HuH-7.5 (cell line): ENCODE data around the gene ASB13.
A peak's percentile ranks its signal among the peaks of the same experiment; 100 is the strongest.

Experiments
- DNase-seq: peaks from one replicate; pipeline ENCODE4 v3.0.0; 2011; ENCODE audit warnings: low spot score

The ASB13 gene, protein sequence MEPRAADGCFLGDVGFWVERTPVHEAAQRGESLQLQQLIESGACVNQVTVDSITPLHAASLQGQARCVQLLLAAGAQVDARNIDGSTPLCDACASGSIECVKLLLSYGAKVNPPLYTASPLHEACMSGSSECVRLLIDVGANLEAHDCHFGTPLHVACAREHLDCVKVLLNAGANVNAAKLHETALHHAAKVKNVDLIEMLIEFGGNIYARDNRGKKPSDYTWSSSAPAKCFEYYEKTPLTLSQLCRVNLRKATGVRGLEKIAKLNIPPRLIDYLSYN

GRCh38 chr10:5666008-5666840 is at the start of gene ASB13:
ASB13 (minus strand) TSS chr10:5666595; CDS start chr10:5666551, 44 bp downstream.
- DNase-seq, result peak; percentile 60

- no peak for DNase-seq
Measured at GRCh38 chr10:5711642-5712041, 45.2 kb upstream of the ASB13 start.

GRCh38 chr10:5710859-5711258 is 44.5 kb upstream of the ASB13 start:
- no peak for DNase-seq

- no peak for DNase-seq
Measured at GRCh38 chr10:5709865-5710264, 43.5 kb upstream of the ASB13 start.

- no peak for DNase-seq
Measured at GRCh38 chr10:5708356-5708755, 42.0 kb upstream of the ASB13 start.

DNA sequence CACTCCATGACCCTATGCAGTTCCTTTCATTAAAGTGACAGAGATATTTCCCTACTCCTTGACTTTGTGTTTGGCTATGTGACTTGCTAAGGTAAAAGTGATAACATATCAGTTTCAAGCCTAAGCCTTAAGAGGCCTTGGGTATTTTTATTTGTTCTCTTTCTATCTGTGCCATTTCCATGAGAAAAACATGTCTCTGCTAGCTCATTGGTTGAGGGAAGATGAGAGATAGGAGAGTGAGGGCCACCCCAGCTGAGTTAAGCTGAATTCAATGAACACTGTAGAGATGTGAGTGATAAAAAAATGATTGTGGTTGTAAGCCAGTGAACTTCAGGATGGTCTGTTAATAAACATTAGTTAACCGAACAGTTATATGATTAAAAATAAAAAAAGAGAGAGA is 31.7 kb upstream of the ASB13 start:
- DNase-seq, result no peak

DNA sequence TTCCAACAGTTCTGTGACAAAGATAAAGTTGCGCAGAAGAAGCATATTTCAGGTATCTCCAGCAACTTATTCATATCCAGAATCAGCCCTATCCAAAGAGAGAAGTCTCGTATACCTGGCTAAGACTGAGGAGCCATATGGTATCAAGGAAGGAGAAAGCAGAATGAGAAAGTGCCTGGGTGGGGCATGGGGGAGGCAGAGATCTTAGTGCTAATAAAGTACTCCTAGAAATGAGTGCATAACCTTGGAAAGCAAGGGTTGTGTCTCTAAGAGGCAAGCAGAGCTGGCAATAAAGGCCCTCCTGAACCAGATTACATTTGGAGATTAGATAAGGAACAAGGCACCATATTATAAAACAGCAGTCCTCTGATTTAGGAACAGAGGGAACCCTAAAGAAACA is 30.9 kb upstream of the ASB13 start:
- no peak for DNase-seq

GRCh38 chr10:5694573-5694972 is 28.2 kb upstream of the ASB13 start:
- DNase-seq, result no peak

DNA sequence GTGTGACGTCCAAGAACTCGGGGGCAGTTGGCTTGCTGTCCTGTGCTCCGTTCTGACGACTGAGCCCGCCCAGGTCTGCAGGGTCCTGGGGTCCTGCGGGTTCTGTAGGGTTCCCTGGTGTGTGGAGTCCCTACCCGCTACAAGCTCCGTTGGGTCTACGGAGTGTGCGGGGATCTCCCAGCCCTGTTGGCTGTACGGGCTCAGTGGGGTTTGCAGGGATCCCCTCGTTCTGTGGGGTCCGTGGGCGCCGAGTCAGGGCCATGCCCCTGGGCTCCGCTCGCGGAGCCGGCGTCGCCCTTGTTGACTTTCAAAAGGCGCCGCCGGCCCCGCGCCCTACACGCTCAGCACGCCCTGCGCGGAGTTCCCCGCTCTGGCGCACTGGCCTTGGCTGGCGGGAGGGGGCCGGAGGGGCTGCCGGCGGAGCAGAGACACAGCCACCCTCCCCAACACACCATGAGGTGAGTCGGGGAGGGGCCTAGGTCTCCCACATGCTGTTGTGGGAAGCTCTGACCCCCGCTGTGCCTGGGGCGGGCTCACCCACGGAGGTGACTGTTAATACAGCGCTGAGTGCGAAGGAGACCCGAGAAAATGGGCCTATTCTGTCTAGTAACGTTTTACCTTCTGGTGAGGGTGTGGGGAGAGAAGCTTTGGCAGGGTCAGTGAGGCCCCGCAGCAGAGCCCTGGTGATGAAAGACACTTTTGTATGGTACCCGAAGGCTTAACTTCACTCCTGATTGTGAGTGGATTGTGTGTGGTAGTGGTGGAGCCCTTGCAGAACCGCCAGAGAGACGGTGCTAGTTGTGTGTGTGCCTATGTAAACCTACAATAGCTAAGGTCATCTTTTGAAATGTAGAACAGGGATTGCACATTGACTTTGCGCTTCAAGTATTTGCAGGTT is 26.3 kb upstream of the ASB13 start:
- no peak for DNase-seq

DNA sequence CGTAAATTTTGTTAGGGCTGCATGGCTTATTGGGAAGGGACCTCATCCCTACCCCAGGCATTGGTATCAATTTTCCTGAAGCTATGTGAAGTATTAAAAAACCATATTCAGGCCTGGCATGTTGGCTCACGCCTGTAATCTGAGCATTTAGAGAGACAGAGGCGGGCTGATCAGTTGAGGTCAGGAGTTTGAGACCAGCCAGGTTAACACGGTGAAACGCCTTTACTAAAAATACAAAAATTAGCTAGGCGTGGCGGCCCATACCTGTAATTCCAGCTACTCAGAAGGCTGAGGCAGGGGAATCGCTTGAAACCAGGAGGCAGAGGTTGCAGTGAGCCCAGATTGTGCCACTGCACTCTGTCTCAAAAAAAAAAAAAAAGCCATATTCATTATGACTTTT is 25.4 kb upstream of the ASB13 start:
- DNase-seq, result no peak

- no peak for DNase-seq
Measured at GRCh38 chr10:5688587-5688986, 22.2 kb upstream of the ASB13 start.

DNA sequence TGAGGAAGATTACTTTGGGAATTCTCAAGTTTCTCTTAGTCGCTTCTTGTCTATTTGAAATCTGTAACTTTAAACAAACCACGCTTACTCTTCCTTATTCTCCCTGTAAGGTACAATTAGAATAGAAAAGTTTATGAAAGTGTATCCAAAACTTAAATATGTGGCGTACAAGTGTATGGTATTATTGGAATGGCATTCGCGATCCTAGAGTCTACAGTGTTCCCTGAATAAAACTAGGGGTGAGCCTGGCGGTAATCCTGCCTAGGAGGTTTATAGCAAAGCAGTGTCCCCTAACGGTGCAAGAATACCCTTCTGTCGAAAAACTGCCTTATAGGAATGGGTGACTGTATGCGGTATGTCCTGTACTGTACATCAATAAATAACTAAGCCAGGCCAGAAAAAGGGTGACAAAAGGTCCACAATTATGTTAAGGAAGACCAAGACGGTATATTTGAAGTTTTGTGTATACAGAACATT is 19.4 kb upstream of the ASB13 start:
- no peak for DNase-seq

DNA sequence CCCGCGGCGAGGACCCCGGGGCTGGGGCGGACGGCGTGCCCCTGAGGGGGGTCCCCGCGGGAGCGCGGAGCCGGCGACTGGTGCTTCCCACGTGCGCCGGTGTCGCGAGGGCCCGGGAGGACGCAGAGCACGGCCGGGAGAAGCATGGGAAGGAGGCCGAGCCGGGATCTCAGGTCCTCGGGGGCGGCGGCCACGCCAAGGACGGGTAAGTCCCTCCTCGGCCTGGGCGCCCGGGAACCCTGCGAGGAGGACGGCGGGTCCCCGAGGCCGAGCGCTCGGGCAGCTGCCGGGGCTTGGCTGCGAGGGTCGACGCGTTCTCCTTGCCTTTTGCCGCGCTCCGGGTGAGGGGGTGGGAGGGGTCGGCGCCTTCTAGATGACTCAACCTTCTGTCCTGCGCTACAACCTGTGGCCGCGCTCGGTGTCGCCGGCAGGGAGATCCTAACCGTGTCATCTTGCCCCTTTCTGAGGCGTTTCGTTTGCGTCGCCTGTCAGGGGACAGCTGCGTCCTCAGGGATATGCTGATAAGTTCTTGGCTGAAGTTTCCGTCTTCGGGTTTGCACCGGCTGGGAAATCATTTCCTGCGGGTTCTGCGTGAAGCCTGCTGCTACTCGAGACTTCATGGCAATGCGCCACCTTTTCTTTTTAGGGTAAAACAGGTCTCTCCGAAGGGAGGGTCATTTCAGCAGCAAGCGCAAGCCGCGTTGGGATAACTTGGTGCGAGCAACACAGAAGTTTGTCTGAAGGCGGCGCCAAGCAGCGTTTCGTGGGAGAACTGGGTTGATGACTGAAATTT is 18.8 kb upstream of the ASB13 start:
- DNase-seq, result no peak

DNA sequence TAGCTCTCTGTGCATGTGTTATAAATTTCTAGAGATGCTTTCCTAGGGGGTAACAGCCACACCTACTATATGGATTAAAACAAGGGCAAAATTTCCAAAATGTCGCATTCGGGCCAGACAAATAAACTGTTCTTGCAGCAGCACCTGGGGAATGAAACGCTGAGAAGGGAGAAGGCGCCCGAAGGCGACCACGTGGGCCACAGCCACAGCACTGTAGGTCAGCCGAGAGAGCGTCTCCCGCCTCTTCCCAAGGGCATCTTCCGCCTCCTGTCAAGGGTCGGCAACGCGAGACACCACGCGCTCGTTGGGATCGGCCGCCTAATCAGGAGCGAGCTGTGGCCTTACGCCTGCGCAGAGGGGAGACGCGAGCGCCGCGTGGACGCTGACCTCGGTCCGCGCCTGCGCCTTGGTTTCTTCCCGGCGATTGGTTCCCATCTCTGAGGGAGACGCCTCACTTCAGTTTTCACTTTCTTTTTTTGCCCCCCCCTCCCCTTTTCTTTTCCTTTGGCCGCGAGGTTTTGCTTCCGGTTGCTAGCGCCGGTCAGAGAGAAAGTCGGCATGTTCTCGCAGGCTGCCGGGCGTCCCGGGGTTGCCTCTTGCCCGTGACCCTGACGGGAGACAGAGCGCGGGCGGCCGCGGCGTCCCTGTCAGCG is 18.0 kb upstream of the ASB13 start, which contains the start of gene TASOR2:
TASOR2 (plus strand) TSS at position 521 of the 653 bp plus-strand sequence. CDS start 35,805 bp downstream, outside the sequence.
- peak; percentile 81 for DNase-seq

DNA sequence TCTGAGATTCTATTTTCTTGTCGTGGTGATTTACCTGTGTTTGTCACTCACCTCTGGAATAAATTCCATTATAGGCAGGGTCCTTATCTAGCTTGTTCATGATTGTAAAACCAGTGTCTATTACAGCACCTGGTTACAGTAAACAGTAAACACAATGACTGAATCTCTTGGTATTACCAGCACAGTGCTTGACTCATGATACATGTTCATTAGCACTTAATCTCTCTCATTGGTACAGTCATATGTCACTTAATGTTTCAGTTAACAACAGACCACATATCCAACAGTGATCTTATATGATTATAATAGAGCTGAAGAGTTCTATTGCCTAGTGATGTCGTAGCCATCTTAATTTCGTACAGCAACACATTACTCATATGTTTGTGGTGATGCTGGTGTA is 16.7 kb upstream of the ASB13 start:
- no peak for DNase-seq

DNA sequence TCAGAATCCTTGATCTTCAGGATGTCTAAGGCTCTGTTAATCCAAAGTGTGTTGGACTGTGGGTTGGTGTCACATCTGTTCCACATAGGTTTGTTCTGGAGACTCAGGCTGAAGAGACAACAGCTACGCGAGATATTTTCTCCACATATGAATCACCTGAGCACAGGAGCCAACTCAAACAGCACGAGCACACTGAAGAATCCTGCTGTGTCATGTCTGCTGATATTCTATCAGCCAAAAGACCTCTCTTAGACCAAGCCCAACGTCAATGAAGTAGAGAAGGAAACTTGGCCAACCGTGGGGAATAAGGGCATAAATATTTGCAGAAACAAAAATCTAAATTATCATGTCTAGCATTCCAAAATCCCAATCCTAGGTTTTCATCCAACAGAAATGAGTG is 15.5 kb upstream of the ASB13 start:
- DNase-seq, result no peak

DNA sequence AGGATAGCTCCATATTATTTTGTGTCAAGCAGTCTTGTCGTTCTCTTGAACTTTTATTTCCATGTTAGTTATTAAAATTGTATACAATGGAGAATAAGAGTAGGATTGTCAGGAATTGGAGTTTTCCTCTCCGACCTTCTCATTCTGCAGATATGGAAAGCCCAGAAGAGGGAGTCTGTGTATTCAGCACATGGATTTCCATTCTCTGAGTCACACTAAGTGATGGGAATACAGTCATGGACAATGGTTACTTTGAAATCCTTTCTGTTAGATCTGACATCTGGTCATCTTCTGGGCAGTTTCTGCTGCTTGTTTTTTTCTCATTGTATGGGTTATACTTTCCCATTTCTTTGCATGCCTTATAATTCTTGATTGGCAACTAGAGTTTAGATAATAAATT is 13.2 kb upstream of the ASB13 start:
- DNase-seq, result no peak

DNA sequence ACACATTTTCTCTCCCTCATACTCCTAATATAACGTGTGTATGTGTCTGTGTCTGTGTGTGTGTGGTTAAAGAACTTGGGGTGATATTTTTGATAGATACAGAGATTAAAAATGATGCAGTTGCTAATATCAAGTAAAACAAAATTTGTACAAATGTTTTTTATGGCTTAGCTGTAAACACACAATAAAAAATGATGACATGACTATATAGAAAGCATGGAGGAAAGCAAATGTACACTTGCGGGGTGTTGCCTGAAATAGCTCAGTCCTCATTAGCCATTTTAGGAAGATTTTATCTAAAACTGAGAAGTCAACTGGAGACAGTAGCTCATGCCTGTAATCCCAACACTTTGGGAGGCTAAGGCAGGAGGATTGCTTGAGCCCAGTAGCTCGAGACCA is 12.6 kb upstream of the ASB13 start:
- DNase-seq, result no peak

GRCh38 chr10:5678397-5679036 is 12.1 kb upstream of the ASB13 start:
- no peak for DNase-seq

DNA sequence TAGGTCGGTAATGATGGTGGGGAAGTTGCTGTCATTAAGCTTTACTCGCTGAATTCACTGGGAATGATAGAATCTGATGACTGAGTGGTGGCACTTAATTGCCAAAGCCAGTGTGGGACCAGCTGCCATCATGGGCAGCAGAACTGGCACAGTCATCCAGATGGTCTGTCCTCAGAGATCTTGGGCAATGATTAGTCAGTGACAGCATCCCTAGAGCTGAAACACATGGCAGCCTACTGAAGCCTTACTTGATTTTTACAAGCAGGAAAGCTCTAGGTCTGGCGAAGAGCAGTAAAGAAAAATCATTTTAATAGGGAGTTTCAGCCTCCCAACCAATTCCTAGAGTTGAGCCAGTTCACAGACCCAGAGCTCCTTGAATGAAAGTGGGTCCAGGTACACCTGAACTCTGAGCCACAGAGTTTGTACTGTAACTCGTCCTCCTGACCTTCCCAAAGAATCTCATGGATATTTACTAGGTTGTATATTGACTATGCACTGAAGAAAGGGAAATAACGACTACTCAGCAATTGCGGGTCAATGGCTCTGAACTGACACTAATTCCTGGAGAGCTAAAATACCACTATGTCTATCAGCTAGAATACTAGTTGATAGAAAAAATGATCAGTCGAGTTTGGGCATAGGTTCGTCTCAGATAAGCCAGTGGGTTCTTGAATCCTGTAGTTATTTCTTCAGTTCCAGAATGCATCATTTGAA is 4.4 kb upstream of the ASB13 start:
- DNase-seq, result no peak
